GM18873 (cell line): ENCODE data around the gene HINT3.
"Not testable (repeated sequence)": the region's sequence is repeated elsewhere in the genome, so short reads cannot be mapped to it uniquely, and the experiment has no call there.

Experiments
- ATAC-seq: cut with Tn5 transposase; IDR thresholded peaks from one replicate; pipeline ENCODE4 v1.9.1; 2021; ENCODE audit warnings: mild to moderate bottlenecking, moderate library complexity, moderate number of reproducible peaks; ENCODE audit not compliant: unreplicated experiment, low FRiP score

The HINT3 gene

DNA sequence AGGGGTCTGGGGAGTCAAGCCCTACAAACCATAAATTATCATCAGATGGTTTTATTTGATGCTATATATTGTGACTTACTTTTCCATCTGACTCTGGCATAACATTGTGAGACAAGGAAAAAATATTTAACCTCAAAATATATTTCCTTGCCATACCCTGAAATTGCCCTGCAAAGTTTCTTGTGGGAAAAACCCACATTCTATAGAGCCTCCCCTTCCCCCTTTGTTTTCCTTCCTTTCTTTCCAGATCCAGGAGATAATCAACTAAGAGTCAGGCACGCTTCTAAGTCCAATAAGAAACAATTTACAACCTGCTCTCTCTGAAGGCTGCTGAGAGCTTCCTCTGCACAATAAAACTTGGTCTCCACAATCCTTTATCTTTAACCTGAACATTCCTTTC lies 17.5 kb upstream of the HINT3 start:
- no peak for ATAC-seq

DNA sequence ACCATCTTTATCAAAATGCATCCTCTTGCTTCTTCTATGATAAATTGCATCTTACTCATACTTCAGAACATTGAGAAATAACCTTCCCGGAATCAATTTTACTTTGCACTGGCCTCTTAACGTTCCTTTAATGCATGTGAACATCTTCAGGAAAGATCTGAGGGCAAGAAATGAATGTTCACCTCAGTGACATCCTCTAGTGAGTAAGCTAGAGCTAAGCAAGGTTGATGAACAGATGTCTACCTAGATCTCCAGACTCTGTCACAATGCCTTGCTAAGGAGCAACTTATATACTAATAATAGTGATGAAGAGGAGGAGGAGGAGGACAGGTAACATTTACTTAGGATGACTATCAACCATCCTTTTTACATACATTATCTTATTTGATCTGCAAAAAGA lies 16.8 kb upstream of the HINT3 start:
- ATAC-seq, result no peak

DNA sequence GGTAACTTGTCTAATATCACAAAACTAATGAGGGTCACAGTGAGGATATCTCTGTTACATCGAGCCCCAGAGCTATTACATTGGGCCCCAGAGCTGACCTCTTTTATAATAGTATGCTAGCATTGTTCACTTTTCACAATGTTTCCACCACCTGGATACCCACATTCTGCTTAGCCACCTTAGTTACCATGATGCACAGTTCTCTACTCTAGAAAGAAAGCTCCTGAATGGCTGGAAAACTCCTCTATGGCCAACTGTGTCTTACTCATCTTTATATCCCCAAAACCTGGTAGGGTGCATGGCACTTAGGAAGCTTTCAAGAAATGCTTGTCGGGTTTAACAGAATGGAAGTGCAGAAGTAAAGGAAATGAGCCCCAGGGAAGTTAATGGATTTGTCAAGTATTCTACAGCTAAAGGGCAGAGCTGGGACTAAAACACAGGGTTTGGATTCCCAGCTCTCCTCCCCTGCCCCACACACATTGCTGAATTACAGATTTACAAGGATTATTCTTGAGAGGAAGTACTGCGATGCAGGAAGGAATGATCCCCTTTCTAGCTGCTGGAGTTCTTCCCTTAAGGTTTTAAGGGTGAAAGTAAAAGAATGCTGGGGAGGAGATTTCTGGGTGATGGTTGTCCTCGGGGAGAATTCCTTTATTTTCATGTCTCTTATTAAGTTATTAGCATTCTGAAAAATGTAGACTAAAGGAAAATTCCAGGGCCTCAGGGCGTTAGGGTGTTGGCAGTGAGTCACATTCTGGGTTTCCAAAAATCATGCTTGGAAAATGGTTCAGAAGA lies 16.1 kb upstream of the HINT3 start:
- no peak for ATAC-seq

DNA sequence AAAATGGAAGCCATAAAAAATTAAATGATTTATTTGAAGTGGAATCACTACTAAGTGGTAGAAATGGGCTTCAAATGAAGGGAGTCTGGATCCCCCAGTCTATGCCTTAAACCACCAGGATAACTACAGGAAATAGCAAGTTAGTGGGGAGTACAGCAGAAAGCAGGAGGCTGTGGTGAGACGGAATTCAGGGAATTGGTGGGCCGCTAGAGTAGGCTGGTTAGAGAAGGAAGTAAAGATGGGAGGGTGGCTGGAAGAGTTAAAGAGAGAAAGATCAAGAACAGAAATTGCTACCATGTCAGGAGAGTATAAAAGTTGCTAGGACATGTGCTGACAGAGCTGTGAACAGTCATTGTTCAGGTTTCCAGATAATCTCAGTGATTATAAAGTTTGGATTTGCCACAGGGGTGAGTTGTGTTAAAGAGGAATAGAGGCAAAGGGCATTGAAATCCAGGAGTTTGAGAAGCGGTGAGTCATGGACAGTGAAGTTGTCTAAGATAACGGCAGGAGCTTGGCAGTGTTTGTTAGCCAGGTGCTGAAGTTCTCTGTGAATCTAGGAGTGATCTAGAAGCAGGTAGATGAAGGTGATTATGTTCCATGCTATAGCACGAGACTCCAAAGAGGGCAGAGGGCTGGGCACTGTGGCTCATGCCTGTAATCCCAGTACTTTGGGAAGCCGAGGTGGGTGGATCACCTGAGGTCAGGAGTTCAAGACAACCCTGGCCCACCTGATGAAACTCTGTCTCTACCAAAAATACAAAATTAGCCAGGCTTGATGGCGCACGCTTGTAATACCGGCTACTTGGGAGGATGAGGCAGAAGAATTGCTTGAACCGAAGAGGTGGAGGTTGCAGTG lies 13.7 kb upstream of the HINT3 start:
- no peak for ATAC-seq

DNA sequence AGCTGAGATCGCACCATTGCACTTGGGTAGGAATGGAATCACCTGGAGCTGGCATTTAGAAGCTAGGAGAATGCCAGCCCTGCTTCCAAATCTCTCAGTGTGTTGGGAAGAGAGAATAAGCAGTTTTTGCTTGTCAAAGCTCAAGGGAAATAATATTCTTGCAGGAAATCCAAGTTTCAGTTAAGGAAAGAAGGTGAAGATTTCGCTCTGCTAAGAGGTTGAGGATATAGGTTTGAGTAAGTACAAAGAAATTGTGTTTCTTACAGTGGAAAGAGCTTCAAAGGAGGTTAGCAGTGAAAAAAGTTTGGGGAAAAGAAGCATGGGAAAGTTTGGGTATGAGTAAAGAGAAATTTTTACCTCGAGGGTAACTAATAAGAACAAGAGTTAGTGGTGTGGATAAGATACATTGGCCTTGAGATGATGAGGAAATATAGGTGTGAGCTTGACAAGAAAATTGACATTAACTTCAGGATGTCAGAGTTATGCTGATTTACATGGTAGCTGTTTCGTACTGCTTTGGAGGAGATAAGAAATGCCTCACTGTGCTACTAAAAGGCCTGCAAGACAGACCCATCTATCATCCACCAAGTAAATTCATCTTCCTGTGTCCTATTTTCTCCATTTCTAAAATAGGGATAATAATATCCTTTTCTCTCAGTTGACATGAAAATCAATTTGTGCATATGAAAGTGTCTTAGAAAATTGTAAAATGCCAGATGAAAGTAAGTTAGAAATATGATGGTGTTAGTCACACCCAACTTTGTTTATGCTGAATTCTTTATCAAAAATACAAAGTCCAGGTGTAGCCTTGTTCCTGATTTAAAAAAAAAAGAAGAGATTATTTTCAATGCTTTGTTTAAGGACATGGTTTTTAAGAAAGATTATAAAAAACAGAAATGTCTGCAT lies 12.8 kb upstream of the HINT3 start:
- ATAC-seq, result no peak

DNA sequence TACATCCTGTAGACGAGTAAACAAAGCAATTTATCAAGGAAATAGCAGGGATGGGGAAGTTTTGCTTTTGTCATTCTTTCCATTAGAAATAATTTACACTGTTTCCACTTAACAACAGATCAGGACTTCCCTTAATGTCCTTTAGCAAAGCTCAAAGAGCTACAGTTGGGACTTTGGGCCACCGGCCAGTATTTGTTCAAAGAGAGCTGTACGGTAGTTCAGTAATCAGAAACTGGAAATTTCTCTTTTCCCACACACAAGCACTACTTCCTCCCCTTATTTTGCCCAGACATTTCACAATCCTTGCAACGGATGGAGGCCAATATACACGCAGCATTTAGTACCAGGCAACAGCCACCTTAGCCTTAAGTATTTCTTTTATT lies 12.1 kb upstream of the HINT3 start:
- ATAC-seq, result no peak

DNA sequence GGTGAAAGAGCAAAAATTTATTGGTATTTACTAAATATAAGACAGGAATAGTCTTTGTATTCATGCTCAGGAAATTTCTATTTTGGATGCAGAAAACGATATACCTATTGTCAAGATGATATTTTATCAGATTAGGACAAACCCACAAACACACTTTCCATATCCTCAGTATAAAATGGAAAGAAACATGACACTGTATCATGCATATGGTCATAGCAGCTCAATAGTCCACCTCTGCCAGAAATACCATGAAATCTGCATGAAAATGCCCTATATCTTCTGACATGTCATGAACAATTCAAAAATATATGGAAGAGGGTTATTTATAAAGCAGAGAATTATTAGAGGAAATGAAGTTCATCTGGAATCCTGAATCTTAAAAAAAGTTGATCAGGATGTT lies 11.7 kb upstream of the HINT3 start:
- no peak for ATAC-seq

DNA sequence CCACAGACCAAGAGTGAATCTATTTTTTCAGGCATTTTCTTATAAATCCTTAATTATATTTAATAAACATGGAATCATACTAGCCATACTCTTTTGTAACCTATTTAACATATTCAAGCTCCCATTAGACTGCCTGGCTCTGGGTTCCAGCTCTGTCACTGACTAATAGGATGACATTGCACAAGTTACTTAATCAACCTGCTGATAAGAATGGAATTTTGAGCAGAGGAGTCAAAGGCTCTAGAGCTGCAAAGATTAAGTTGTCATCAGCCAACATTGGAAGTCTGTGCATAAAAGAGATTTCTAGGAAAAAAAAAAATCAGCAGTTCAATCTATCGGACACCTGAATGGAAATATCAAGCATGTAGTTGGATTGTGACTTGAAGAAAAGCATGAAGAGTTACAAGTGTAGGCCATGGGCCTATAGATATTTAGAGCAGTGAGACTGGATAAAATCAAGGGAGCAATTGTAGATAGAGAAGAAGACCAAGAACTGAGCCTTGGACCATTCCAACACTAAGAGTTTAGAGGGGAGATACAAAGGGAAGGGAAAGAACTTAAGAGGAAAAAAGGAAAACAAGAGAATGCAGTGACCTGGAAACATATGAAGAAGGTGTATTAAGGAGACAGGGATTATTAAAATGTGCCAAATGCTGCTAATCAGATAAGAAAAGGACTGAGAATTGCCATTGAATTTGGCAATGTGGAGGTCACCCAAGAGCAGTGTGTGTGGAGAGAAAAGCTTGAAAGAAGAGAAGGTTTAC lies 11.0 kb upstream of the HINT3 start:
- ATAC-seq, result no peak

DNA sequence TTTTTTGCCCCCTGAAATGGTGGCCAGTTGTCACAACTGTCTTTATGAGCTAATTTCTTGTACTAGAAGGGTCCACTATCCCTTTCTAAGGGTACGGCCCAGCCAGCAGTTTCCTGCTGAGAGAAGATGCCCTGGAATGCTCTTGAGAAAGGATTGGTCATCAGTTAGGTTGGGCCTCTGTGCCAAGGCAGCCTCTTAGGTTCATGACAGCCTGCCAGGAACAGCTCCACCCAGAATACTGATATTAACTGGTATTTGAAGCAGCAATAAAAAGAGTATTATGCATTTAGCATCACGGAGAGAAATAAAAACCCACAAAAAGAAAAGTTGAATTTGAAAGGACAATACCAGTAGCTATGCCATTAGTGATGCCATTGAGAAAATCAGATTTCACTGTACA lies 9.0 kb upstream of the HINT3 start:
- ATAC-seq, result no peak

DNA sequence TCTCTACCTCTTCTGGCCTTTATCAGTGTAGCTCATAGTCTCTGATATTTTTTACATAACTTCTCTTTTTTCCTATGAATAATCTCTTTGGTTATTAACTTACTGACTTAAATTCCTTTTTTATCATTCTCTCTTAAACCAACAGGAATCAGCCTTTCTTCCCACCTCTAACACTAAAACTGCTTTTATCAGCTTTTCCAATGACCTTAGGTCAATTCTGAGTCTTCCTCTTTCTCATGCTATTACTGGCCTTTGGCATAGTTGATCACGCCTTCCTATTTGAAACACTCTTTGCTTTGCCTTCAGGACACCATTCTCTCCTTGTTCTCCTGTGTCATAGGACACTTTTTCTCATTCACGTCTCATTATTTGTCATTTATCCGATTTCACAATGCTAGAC lies 8.1 kb upstream of the HINT3 start:
- no peak for ATAC-seq

DNA sequence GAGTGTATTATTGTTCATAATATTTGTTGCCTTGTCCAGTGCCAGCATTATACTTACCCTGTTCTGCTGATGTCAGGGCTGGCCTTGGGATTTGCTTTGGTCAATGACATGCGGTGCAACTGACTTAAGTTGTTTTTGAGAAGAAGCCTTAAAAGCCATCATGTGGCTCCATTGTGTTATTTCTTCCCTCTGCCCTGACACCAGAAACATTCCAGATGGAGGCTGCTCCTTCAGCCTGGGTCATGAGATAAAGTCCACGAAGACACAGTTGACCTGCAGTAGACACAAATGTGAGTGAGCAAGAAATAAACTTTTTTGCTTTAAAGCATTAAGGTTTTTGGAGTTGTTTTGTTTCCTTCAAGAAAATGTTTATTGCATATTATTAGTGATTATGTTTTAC lies 7.5 kb upstream of the HINT3 start:
- ATAC-seq, result no peak

DNA sequence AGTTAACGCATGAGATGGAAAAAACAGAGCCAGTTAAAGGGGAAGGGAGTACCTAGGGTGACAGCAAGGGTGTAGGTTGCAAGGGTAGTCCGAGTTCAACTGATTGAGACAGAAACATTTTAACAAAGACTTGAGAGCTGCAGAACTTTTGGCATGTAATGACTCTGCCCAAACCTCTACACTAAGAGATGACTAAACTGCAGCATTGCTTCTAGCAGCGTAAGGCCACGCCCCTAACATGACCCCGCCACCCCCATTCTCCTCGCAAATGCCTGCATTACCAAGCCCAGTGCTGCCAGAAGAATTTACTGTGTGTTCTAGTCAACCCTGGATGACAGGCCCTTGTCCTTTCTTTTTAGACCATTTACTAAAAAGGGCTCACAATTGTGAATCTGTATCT lies 6.3 kb upstream of the HINT3 start:
- ATAC-seq, result no peak

DNA sequence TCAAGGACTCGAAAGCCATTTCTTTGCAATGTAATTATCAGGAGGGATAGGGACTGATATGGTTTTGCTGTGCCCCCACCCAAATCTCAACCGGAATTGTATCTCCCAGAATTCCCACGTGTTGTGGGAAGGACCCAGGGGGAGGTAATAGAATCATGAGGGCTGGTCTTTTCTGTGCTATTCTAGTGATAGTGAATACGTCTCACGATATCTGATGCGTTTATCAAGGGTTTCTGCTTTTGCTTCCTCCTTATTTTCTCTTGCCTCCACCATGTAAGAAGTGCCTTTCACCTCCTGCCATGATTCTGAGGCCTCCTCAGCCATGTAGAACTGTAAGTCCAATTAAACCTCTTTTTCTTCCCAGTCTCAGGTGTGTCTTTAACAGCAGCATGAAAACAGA lies 5.9 kb upstream of the HINT3 start:
- ATAC-seq, result not testable (repeated sequence)

DNA sequence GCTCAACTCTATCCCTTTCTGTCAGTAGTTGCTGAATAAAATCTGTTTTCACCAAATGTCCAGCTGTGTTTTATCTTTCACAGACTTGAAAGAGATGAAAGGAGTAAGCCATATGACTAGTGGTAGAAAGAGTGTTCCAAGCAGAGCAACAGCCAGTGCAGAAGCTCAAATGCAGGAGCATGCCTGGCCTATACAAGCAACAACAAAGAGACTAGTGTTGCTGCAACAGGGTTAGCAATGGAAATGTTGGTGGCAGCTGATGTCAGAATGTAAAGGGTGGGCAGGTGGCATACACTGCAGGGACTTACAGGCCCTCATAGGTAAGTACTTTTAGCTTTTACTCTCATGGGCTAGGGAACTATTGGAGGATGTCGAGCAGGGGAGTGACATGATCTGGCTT lies 5.2 kb upstream of the HINT3 start:
- no peak for ATAC-seq

DNA sequence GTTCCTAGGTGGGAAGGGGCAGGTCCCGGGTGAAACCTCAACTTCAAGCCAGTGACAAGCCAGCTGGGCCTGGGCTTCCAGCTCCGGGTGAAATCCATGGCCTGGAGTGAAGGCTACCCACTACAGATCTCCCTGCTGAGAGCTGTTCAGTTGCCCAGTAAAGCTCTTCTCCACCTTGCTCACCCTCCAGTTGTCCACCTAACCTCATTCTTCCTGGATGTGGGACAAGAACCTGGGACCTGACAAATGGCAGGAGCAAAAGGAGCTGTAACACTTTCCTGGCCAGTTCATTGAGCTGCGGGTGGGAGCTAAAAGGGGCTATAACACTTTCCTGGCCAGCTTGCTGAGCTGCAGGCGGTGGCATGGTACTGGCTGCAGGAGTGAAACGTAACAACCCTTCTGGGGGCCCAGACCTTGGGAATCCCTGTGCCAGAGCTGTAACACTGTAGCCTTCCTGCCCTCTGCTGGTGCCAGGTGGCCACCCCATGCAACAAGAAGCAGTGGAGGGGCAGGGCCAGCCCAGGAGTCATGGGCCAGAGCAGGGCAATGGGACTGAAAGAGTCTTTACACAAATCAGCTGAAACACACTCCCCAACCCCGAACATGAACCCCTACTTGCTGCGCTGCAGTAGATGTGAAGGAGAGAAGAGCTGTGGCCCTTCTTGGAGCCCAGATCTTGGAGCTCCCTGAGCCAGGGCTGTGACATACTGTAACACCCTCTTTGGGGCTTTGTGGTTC lies 3.6 kb upstream of the HINT3 start:
- no peak for ATAC-seq

DNA sequence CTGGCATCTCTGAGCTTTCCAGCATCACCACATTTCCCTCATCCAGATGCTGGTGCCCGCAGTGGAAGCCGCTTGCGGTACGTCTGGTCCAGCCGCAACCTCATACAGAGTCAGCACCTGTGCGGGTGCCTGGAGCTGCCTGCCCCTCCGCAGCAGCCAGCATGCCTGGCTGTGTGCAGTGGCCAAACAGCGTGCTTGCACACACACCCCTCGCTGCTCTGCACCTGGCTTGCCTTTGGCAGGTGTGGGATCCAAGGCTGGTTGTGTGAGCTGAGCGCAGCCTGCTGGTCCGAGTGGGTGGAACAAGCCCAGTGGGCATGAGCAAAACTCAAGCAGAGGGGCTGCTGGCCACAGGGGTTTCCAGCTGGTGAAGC lies 3.1 kb upstream of the HINT3 start:
- no peak for ATAC-seq

DNA sequence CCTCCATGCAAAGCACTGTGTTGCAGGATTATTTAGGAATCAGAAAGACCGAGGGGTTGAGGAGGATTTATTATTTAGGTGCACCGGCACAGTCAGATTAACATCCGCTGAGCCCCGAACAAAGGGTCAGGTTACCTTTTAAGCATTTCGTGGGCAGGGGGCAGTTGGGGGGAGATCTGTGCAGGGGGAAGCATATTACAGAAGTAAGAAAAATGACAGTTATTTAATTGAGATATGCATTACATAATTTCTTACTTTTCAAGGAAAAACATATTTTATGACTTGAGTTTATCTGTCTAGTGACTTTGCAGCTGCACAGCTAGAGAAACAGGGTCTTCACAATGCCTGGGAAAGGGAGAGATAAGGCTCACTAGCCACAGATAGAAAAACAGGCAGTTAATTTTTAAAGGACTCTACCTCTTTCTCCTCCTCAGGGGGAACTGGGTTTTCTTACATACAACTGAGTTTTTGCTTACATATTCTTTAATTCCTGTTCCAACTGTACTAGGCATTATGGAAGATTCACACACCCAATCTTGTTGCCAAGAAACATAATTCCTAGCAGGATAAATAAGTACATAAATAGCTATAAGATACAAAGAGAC lies 1.7 kb upstream of the HINT3 start:
- ATAC-seq, result no peak

DNA sequence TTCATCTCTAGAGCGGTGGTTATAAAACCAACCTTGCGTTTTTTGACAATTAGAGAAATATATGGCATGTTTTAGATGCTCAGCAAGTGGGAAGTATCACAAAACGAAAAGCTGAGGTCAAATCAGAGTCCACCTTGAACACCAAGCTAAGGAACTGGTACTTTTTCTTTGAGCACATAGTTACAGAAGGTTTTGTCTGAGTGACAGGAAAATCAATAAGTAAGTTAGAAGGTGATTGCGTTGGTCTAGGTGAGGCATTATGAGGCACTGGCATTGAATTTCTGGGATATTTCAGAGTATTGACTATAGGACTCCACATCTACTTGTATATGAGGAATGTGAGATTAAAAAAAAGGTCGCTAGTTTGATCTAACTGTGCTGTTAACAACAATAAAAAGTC lies 597 bp upstream of the HINT3 start:
- no peak for ATAC-seq

DNA sequence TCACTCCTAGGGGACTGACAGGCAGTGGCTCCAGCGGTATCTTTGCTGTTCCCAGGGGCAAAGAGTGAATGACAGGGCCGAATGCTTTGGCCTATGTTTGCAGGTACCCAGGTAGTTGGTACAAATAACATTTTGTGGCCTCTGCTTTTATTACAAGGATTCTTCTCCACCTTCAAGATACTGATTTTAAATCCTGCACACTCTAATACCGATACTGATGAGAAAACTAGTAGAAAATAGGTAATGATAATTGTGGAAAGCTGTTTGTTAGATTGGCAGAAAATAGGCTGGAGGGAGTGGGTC lies 772 bp downstream of the HINT3 start:
- ATAC-seq, result no peak
